ENCODE data around the gene RPRD2. TPM values are rescaled to one million over a fixed set of nuclear protein-coding genes. Genes with fewer than 3 reads are reported as not detected.
"Not testable (repeated sequence)": the region's sequence is repeated elsewhere in the genome, so short reads cannot be mapped to it uniquely, and the experiment has no call there.

RPRD2 gene
- 21.9 and 22.8 TPM in 2 replicates for total RNA-seq

DNA sequence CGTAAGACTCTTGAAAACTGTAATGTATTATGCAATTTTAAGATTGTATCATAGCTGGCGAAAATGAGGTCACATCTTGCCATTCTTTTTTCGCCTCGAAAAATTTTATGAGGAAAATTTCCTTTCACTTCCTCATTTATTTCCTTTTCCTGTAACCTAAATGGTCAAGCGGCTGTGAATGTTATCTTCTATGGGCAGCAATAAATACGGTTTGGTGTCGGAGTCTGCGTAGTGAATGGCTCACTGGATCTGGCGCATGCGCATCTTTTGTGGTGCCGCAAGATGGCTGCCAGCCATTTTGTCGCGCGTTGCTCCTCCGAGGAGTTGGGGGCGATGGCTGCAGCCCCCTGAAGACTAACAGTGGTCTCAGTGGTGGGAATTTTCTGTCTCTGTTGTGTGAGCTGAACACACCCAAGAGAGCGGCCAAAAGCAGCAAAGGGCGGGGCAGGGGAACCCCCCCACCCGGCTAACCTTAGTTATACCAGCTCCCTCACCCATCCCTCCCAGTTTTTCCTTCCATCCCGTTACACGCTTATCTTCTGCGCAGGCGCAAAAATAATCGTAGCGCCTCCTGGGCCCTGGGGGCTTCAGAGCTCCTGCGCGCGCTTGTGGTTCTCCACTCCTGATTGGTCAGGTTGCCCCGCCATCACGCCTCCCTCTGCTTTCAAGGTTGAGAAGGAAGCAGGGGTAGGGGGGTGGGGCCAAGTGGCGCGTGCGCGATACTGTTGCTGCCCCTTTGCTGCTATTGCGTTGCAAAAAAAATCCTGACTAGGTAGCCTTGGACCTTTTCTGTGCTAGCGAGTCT, at the start of gene RPRD2:
TSS of gene RPRD2 (plus strand) at position 722 of the 805 bp plus-strand sequence. CDS start 568 bp downstream, outside the sequence.
- no peaks in the 10 kb centered on the region for H3K9me3 Mint-ChIP-seq
- H3K27me3 Mint-ChIP-seq (ENCODE audit: low read depth): no peaks in the 10 kb centered on the region
- H3K4me3 Mint-ChIP-seq (ENCODE audit: low read depth): peak within 1 kb of the TSS; percentile 93
- intact Hi-C loops (cut with micrococcal nuclease): loop anchor here (1.0 to 10.0 kb wide), 5 partner anchors 42 to 261 kb away; partner anchors contain the start of genes APH1A, ENSA, MCL1 and PRPF3
- peak within 1 kb of the TSS; percentile 99 for H3K27ac Mint-ChIP-seq
- peaks cover 23% of the 10 kb centered on the region for H3K4me1 Mint-ChIP-seq (ENCODE audit: low read depth)
- H3K36me3 Mint-ChIP-seq (ENCODE audit: low read depth): peaks cover 23% of the 10 kb centered on the region
- DNase-seq (ENCODE audit: low spot score): peak; percentile 99

DNA sequence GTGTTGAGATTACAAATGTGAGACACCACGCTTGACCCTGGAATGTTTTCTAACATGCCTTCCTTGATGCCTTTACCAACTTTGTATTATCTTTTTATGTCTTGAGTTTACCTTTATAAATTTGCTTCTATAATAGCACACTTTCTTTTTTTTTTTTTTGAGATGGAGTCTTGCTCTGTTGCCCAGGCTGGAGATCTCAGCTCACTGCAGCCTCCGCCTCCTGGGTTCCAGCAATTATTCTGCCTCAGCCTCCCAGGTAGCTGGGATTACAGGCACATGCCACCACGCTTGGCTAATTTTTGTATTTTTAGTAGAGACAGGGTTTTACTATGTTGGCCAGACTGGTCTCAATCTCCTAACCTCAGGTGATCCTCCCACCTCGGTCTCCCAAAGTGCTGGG, 49.3 kb upstream of the RPRD2 start:
- DNase-seq (ENCODE audit: low spot score); H3K9me3 Mint-ChIP-seq; H3K27ac Mint-ChIP-seq; H3K4me3 Mint-ChIP-seq (ENCODE audit: low read depth); H3K36me3 Mint-ChIP-seq (ENCODE audit: low read depth); intact Hi-C loops (cut with micrococcal nuclease); H3K27me3 Mint-ChIP-seq (ENCODE audit: low read depth); H3K4me1 Mint-ChIP-seq (ENCODE audit: low read depth): not testable (repeated sequence)

DNA sequence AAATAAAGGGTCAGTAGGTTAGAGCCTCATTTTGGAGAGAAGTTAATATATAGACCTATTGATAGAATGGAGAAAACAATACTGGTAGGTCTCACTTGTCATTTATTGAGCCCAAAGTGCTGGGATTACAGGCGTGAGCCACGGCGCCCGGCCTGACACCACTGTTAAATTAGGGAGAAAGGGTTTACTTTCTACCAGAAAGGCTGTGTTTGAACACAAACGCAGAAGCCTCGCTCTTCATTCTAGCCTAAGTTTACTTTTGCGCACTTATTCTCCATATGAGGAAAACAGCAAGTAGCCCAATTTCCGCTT, 43.3 kb upstream of the RPRD2 start:
- H3K27me3 Mint-ChIP-seq (ENCODE audit: low read depth): no peaks in the 10 kb centered on the region
- H3K27ac Mint-ChIP-seq: peak overlapping the region; percentile 99
- H3K36me3 Mint-ChIP-seq (ENCODE audit: low read depth): peaks cover 33% of the 10 kb centered on the region
- no peak for DNase-seq (ENCODE audit: low spot score)
- H3K9me3 Mint-ChIP-seq: no peaks in the 10 kb centered on the region
- peaks cover 12% of the 10 kb centered on the region for H3K4me1 Mint-ChIP-seq (ENCODE audit: low read depth)
- peak overlapping the region; percentile 100 for H3K4me3 Mint-ChIP-seq (ENCODE audit: low read depth)
- intact Hi-C loops (cut with micrococcal nuclease): no loop called here

DNA sequence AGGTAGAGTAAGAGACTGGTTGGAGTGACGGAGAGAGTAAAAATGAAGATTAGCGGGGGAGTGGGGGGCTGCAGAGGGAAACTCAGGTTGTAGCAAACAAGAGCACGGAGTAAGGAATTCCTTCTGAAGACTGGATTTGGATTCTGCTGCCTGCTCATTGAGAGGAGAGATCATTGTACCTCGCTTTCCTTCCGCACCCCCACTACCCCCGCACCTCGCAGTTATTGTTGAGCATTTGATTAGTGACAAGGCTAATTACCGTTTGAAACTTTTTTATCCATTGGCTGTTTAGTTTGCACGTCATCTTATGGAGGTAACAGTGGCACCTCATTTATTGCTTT, 42.2 kb upstream of the RPRD2 start:
- peaks cover 18% of the 10 kb centered on the region for H3K4me1 Mint-ChIP-seq (ENCODE audit: low read depth)
- H3K27ac Mint-ChIP-seq: peak overlapping the region; percentile 99
- intact Hi-C loops (cut with micrococcal nuclease): loop anchor here (1.0 kb wide), 3 partner anchors 42 to 87 kb away; no protein-coding TSS in a partner anchor
- no peaks in the 10 kb centered on the region for H3K9me3 Mint-ChIP-seq
- peak overlapping the region; percentile 100 for H3K4me3 Mint-ChIP-seq (ENCODE audit: low read depth)
- H3K27me3 Mint-ChIP-seq (ENCODE audit: low read depth): no peaks in the 10 kb centered on the region
- no peak for DNase-seq (ENCODE audit: low spot score)
- H3K36me3 Mint-ChIP-seq (ENCODE audit: low read depth): peaks cover 45% of the 10 kb centered on the region

DNA sequence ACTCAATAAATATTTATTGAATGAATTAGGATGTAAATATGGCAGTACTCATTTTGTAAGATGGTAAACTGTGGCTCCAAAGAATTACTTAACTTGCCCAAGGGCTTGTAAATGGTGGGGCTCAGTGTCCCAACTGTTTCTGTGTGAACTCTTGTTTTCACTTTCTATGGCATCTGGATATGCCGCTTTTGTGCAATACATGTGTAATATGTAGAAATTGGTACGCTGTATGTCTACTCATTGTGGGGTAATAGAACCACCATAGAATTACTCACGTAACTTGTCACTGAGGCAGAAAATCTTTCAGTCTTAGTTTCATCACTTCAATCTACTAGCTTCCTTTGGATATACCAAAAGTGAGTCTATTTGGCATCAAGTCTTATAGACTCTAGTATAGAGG, 41.6 kb upstream of the RPRD2 start:
- Mint-ChIP-seq H3K27ac (peak overlapping the region; percentile 99), H3K4me3 (ENCODE audit: low read depth) (peak overlapping the region; percentile 100), H3K4me1 (ENCODE audit: low read depth) (peaks cover 18% of the 10 kb centered on the region), H3K9me3 (no peaks in the 10 kb centered on the region), H3K36me3 (ENCODE audit: low read depth) (peaks cover 50% of the 10 kb centered on the region), H3K27me3 (ENCODE audit: low read depth) (no peaks in the 10 kb centered on the region)
- intact Hi-C loops (cut with micrococcal nuclease): no loop called here
- DNase-seq (ENCODE audit: low spot score): no peak

DNA sequence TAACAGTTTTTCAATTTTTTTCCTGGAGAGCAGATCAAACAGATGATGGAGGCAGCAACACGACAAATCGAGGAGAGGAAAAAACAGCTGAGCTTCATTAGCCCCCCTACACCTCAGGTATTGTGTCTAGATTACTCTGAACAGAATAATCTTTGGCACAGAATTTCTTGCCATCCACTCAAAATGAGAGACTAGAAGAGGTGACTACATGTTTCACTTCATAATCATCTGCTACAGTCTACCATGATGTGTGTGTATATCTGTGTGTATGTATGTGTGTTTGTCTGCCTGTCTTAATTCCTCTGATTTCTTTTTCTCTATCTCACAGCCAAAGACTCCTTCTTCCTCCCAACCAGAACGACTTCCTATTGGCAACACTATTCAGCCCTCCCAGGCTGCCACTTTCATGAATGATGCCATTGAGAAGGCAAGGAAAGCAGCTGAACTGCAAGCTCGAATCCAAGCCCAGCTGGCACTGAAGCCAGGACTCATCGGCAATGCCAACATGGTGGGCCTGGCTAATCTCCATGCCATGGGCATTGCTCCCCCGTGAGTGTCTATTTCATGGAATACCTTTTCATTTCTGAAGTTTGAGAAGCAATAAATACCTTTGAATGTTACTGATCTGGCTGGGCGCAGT, 31.2 kb upstream of the RPRD2 start:
- Mint-ChIP-seq H3K9me3 (no peaks in the 10 kb centered on the region), H3K27ac (no peak overlapping the region), H3K36me3 (ENCODE audit: low read depth) (peaks cover 71% of the 10 kb centered on the region), H3K4me1 (ENCODE audit: low read depth) (peaks cover 2% of the 10 kb centered on the region), H3K4me3 (ENCODE audit: low read depth) (no peak overlapping the region), H3K27me3 (ENCODE audit: low read depth) (no peaks in the 10 kb centered on the region)
- no peak for DNase-seq (ENCODE audit: low spot score)
- intact Hi-C loops (cut with micrococcal nuclease): no loop called here

DNA sequence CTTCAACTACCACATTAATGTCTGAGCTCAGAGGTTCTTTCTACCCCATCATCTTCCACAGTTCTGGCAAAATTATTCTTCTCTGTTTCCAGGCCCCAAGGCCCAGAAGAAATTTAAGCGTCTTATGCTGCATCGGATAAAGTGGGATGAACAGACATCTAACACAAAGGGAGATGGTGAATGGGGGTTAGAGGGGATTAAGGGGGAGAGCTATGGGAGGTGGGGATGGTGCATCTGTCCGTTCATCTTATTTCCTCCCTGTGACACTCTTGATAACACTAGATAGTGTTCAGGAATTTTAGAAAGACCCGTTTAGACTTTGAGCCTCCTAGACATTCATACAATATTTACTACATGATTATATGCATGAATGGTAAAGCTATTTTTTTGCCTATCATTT, 17.6 kb upstream of the RPRD2 start:
- H3K27me3 Mint-ChIP-seq (ENCODE audit: low read depth): no peaks in the 10 kb centered on the region
- no peak for DNase-seq (ENCODE audit: low spot score)
- intact Hi-C loops (cut with micrococcal nuclease): no loop called here
- no peak overlapping the region for H3K4me3 Mint-ChIP-seq (ENCODE audit: low read depth)
- H3K27ac Mint-ChIP-seq: no peak overlapping the region
- no peaks in the 10 kb centered on the region for H3K9me3 Mint-ChIP-seq
- H3K36me3 Mint-ChIP-seq (ENCODE audit: low read depth): peaks cover 69% of the 10 kb centered on the region
- no peaks in the 10 kb centered on the region for H3K4me1 Mint-ChIP-seq (ENCODE audit: low read depth)

DNA sequence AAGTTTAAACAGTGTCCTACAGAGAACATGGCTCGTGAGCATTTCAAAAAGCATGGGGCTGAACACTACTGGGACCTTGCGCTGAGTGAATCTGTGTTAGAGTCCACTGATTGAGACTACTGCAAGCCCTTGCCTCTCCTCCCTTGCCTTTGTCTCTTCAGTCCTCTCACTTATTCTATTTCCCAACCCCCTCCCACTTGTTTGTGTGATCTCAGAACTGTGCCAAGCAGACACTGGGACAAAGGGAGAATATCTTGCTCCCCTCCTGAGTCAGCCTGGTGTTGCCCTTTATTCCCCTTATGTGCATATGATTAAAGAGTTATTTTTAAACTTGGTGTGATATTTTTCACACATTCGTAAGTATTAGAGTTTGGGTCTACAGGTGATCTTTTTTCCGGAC, 11.1 kb upstream of the RPRD2 start:
- Mint-ChIP-seq H3K4me3 (ENCODE audit: low read depth) (no peak overlapping the region), H3K36me3 (ENCODE audit: low read depth) (peaks cover 49% of the 10 kb centered on the region), H3K27me3 (ENCODE audit: low read depth) (no peaks in the 10 kb centered on the region), H3K4me1 (ENCODE audit: low read depth) (no peaks in the 10 kb centered on the region), H3K27ac (no peak overlapping the region), H3K9me3 (no peaks in the 10 kb centered on the region)
- intact Hi-C loops (cut with micrococcal nuclease): no loop called here
- no peak for DNase-seq (ENCODE audit: low spot score)

DNA sequence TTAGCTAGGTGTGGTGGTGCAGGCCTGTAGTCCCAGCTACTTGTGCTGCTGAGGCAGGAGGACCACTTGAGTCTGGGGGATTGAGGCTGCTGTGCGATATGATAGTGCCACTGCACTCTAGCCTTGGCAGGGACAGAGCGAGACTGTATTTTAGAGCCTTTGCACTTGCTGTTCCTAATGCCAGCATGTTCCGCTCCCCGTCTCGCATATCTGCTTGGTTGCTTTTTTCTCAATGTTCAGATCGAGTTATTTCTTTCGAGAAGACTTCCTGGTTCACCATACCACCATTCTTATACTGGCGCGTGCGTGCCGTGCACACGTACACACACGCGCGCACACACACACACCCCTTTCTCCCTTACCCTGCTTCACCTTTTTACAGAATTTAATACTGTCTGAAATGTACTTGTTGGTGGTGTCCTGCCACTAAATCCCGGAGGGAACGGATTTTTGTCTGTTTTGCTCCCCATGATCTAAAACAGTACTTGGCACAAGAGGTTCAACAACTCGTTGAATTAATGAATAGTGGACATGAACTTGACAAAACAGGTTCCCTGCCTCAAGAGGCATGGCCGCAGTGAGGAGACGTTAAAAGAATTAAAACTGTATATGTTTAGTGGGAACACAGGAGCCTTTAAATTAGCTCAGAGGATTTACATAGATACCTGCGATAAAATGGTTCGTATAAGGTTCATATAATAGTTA, 1.1 kb upstream of the RPRD2 start:
- H3K4me1 Mint-ChIP-seq (ENCODE audit: low read depth): peaks cover 21% of the 10 kb centered on the region
- intact Hi-C loops (cut with micrococcal nuclease): loop anchor here (1.0 to 10.0 kb wide), 3 partner anchors 42 to 262 kb away; partner anchors contain the start of genes APH1A, ENSA and PRPF3
- peak overlapping the region; percentile 99 for H3K27ac Mint-ChIP-seq
- H3K9me3 Mint-ChIP-seq: no peaks in the 10 kb centered on the region
- no peaks in the 10 kb centered on the region for H3K27me3 Mint-ChIP-seq (ENCODE audit: low read depth)
- peaks cover 23% of the 10 kb centered on the region for H3K36me3 Mint-ChIP-seq (ENCODE audit: low read depth)
- peak overlapping the region; percentile 93 for H3K4me3 Mint-ChIP-seq (ENCODE audit: low read depth)
- DNase-seq (ENCODE audit: low spot score): no peak

DNA sequence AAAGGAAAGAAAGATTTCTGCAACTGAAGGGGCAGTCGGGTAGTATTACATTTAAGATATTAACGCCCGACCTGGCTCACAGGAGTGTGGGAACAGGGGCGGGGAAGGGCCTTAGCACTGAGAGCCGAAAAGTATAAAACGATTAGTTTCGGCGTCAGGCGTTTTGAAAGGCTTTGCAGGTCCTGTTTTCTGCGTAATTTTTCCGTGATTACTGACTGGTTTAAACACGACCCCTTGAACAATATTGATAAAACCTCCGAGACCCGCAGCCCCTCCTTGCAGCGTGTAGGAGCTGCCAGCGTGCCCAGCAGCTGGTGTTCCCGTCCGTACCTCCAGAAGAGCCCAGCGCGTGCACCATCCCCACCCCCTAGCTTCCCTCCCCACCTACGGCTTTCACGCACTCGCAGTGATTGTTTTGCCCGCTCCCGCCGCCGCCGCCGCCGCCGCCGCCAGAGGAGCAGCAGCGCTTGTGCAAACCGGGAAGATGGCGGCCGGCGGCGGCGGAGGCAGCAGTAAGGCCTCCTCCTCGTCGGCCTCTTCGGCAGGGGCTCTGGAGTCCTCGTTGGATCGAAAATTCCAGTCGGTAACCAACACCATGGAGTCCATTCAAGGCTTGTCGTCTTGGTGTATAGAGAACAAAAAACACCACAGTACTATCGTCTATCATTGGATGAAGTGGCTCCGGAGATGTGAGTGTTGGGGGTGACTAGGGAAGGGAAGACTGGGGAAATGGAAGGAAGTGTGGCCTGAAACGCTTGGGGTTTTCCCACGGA, 470 bp downstream of the RPRD2 start:
- peaks cover 26% of the 10 kb centered on the region for H3K4me1 Mint-ChIP-seq (ENCODE audit: low read depth)
- intact Hi-C loops (cut with micrococcal nuclease): loop anchor here (2.0 to 10.0 kb wide), 7 partner anchors 63 to 260 kb away; partner anchors contain the start of genes ANP32E, APH1A, ENSA and MCL1
- H3K9me3 Mint-ChIP-seq: no peaks in the 10 kb centered on the region
- peaks cover 23% of the 10 kb centered on the region for H3K36me3 Mint-ChIP-seq (ENCODE audit: low read depth)
- H3K4me3 Mint-ChIP-seq (ENCODE audit: low read depth): peak overlapping the region; percentile 93
- DNase-seq (ENCODE audit: low spot score): peak; percentile 73
- H3K27me3 Mint-ChIP-seq (ENCODE audit: low read depth): no peaks in the 10 kb centered on the region
- peak overlapping the region; percentile 99 for H3K27ac Mint-ChIP-seq

DNA sequence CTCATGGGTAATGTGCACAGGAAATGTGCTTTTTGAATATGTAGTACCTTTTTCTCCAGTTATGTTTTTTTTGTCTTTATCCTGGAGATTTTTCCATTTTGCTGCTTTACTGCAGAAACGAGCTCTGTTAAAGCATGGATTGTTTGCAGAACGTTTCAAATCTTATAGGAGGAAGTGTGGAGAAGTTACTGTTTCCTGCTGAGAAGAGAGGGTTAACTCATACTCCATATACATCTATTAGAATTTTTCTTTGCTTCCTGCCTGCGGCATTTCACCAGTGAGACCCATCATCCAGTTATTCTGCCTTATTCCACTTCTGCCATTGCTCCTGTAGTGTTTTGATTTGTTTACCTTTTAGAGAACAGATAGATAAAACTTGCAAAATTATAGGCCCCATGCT, 2.0 kb downstream of the RPRD2 start:
- DNase-seq (ENCODE audit: low spot score): no peak
- no peaks in the 10 kb centered on the region for H3K9me3 Mint-ChIP-seq
- no peaks in the 10 kb centered on the region for H3K27me3 Mint-ChIP-seq (ENCODE audit: low read depth)
- peaks cover 28% of the 10 kb centered on the region for H3K36me3 Mint-ChIP-seq (ENCODE audit: low read depth)
- peak overlapping the region; percentile 93 for H3K4me3 Mint-ChIP-seq (ENCODE audit: low read depth)
- intact Hi-C loops (cut with micrococcal nuclease): loop anchor here (2.0 to 10.0 kb wide), 6 partner anchors 61 to 259 kb away; partner anchors contain the start of genes ANP32E, ENSA, MCL1 and TARS2
- peaks cover 28% of the 10 kb centered on the region for H3K4me1 Mint-ChIP-seq (ENCODE audit: low read depth)
- peak overlapping the region; percentile 99 for H3K27ac Mint-ChIP-seq

Measured in activated T-helper 2 cell treated with anti-CD3 and anti-CD28 coated beads, Interferon-gamma antibody, Interleukin-2, Interleukin-4, amounts not matched to agents 10 μg/mL and 5 μg/mL and 100 μg/mL, durations not matched to agents 14 hours and 24 hours and 36 hours (primary cell).